HG03558 (cell line): ENCODE measurements around the gene HYI.
"Not testable (repeated sequence)": the region's sequence is repeated elsewhere in the genome, so short reads cannot be mapped to it uniquely, and the experiment has no call there.

Experiments
- ATAC-seq: cut with Tn5 transposase; IDR thresholded peaks from one replicate; pipeline ENCODE4 v1.9.1; 2021; ENCODE audit warnings: moderate number of reproducible peaks; ENCODE audit not compliant: unreplicated experiment; ENCODE audit errors: extremely low read depth

HYI gene

GRCh38 chr1:43465505-43466067, 11.9 kb upstream of the HYI start:
- no peak for ATAC-seq

- ATAC-seq: no peak
Measured at GRCh38 chr1:43464681-43465504, 11.2 kb upstream of the HYI start.

GRCh38 chr1:43463479-43463878, 9.7 kb upstream of the HYI start:
- ATAC-seq: no peak

- no peak for ATAC-seq
Measured at GRCh38 chr1:43460988-43461693, 7.4 kb upstream of the HYI start.

DNA sequence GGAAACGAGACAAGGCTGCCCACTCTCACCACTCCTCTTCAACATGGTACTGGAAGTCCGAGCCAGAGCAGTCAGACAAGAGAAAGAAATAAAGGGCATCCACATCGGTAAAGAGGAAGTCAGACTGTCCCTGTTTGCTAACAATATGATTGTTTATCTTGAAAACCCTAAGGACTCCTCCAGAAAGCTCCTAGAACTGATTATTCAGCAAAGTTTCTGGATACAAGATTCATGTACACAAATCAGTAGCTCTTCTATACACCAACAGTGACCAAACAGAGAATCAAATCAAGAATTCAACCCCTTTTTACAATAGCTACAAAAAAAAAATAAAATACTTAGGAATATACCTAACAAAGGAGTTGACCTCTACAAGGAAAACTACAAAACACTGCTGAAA, 4.6 kb upstream of the HYI start:
- ATAC-seq: not testable (repeated sequence)

GRCh38 chr1:43455213-43455889, 1.6 kb upstream of the HYI start:
- ATAC-seq: no peak

DNA sequence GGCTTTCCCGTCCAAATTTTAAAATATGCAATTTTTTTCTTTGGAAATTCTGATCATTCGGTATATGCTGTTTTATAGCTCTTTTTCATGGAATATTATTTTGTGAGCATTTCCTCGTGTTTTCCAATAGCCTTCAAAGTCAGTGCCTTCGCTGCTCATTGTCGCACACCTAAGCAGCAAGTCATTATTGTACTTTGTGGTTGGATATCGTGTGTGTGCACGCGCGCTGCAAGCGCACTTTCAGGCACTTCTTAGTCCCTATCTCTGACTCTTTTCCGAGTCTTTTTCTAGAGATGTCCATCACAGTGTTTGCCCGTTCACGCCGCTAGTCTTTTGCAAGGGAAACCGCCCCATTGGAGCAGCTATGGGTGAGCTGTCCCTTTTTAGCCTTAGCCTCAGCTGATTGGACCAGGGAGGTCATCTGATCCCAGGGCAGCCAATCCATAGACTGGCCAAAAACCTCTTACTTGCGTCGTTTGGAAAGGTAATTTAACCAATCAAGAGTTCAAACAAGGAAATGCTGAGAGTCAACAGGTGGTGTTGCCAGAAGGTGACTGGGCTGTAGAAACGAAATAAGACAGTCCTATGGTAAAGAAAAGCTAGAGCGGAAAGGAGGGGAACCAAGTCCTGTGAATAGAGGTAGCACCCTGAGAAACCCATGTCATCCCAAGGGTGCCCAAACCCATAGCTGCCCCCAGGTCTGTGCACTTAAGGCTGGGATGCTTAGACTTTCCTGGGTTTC, 710 bp upstream of the HYI start:
- ATAC-seq: no peak

- no peak for ATAC-seq
Measured at GRCh38 chr1:43452789-43453441, 816 bp downstream of the HYI start.

DNA sequence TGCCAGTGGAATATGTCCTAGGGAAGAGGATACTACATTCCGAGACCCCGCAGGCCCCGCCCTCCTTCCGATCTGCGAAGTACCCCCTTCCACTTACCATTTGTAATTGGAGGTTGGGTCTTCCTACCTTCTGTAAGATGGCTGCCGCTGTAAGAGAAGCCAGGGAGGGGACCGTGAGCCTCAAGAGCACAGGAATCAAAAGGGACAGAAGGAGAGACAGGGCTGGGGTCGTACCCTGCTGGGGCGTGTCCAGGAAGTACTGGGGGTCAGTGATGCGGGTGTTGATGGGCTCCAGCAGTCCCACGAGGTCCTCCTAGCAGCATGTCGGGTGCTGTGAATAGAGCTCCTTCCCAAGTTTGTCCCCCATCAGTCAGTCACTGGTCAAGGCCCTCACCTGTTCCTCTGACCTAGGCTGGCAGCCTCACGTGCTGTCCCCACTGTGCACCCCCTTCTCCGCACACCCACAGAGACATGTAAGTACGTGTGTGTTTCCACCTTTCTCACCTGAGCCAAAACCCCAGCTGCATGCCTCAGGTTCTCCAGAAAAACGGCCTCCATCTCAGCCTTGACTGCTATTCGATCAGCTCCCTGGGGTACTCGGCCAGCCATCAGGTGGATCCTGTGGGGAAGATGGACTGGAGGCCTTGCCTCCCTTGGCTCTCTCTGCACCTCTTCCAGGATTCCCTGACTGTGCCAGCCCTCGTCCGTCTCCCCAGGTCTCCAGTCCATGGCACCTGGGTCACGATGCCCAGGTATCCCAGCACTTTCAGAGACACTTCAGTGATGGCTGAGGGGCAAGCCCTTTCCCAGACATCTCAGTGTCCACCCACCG, 1.8 kb downstream of the HYI start:
- ATAC-seq: no peak

DNA sequence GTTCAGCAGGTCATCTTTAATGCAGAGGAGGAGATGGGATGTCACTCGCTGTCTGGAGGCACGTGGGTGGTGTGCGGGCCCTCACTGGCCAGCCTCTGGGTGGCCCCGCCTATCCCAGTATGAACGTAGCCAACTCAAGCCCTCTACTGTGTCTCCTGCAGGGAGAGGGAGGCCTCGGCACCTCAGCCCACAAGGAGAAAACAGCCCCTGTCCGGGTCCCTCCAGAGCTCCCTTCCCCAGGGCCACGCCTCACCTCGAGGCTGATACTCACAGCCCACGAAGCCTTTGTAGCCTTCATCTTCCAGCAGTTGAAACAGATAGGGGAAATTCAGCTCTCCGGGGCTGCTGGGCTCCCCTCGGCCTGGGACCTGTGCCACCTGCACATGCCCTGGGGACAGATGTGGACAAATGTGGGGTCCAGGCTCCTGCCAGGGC, 2.6 kb downstream of the HYI start:
- ATAC-seq: no peak

DNA sequence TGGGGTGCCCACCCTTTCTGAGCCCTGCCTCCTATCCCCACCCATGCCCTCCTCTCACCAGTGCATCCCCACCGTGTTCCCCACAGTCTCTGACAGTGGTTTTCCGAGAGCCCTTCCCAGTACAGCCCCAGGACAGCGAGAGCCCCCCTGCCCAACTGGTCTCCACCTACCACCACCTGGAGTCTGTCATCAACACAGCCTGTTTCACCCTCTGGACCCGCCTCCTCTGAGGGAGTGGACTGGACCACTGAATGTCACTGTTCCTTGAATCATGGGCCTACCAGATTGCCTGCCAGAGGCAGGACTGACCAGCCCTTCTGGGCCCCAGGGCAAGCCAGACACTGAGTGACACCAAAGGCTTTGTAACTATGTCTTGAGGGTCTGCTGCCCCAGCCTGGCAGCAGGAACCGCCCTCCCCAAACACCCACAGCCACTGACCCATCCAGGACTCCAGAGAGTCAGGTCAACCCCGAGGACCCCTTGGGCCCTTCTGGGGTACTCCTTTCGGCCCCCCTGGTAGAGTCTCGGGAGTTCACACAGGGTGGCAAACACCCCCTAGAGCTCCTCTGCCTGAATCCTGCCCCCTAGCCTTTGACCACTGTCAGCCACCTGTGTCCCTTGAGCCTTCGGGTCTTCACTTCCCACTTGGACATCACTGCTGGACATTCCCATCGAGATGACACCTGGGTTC, 3.3 kb downstream of the HYI start:
- ATAC-seq: no peak

GRCh38 chr1:43449708-43450069, 4.0 kb downstream of the HYI start:
- ATAC-seq: no peak

- no peak for ATAC-seq
Measured at GRCh38 chr1:43448955-43449707, 4.6 kb downstream of the HYI start.

GRCh38 chr1:43447891-43448708, 5.6 kb downstream of the HYI start:
- no peak for ATAC-seq

GRCh38 chr1:43446881-43447835, 6.6 kb downstream of the HYI start:
- no peak for ATAC-seq

DNA sequence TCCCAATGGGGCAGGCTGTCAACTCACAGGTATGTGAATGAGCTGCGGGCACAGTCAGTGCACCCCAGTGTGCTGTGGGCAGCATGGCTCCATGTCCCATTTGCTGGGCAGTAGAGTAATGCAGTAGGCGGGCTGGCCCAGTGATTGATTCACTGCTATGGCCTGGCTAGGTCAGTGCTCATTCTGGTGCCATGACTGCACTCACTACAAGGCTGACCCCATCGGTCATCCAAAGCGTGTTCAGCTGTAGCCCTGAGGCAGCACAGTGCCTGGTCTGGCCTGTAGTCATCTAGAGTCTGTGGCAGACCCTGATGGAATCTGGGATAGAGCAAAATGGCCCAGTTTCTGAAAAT, 7.4 kb downstream of the HYI start:
- ATAC-seq: no peak
